Measurements from ENCODE around the gene RAB19.

RAB19 gene

GRCh38 chr7:140421521-140421920 is 17.7 kb downstream of the RAB19 start:
- Histone ChIP-seq H3K27ac (replicated peaks) (no peak overlapping the region), H3K27me3 (ENCODE audit: insufficient read depth, poor library complexity, severe bottlenecking) (peaks cover 4% of the 10 kb centered on the region), H3K4me3 (replicated peaks; ENCODE audit: insufficient read depth, low read length) (no peak overlapping the region)
- no peak for DNase-seq (ENCODE audit: low read depth in 1 of 2, low spot score in 1 of 2)
- TF ChIP-seq POLR2AphosphoS5 (IDR thresholded peaks at IDR 0.05; ENCODE audit: low read depth): no peak
- TF ChIP-seq CTCF (IDR thresholded peaks at IDR 0.05; ENCODE audit: insufficient read depth, low read length): no peak
- no peak for TF ChIP-seq GABPA (IDR thresholded peaks at IDR 0.05; ENCODE audit: low read depth)
- TF ChIP-seq REST (IDR thresholded peaks at IDR 0.05; ENCODE audit: insufficient replicate concordance, low read depth): no peak
- TF ChIP-seq SPI1 (IDR thresholded peaks at IDR 0.05; ENCODE audit: borderline replicate concordance, low read depth): no peak

GRCh38 chr7:140423501-140423900 is 19.6 kb downstream of the RAB19 start:
- no peak for DNase-seq (ENCODE audit: low read depth in 1 of 2, low spot score in 1 of 2)
- TF ChIP-seq GABPA (IDR thresholded peaks at IDR 0.05; ENCODE audit: low read depth) (no peak), CTCF (IDR thresholded peaks at IDR 0.05; ENCODE audit: insufficient read depth, low read length) (no peak), REST (IDR thresholded peaks at IDR 0.05; ENCODE audit: insufficient replicate concordance, low read depth) (no peak)
- Histone ChIP-seq H3K4me3 (replicated peaks; ENCODE audit: insufficient read depth, low read length) (no peak overlapping the region), H3K27me3 (ENCODE audit: insufficient read depth, poor library complexity, severe bottlenecking) (peaks cover 4% of the 10 kb centered on the region), H3K27ac (replicated peaks) (no peak overlapping the region)

GRCh38 chr7:140425718-140426117 is 21.9 kb downstream of the RAB19 start:
- H3K4me3 ChIP-seq (replicated peaks; ENCODE audit: insufficient read depth, low read length): no peak overlapping the region
- no peak overlapping the region for H3K27ac ChIP-seq (replicated peaks)
- H3K27me3 ChIP-seq (ENCODE audit: insufficient read depth, poor library complexity, severe bottlenecking): no peaks in the 10 kb centered on the region
- DNase-seq (ENCODE audit: low read depth in 1 of 2, low spot score in 1 of 2): no peak
- TF ChIP-seq GABPA (IDR thresholded peaks at IDR 0.05; ENCODE audit: low read depth) (no peak), CTCF (IDR thresholded peaks at IDR 0.05; ENCODE audit: insufficient read depth, low read length) (no peak), REST (IDR thresholded peaks at IDR 0.05; ENCODE audit: insufficient replicate concordance, low read depth) (no peak), POLR2AphosphoS5 (IDR thresholded peaks at IDR 0.05; ENCODE audit: low read depth) (no peak), SPI1 (IDR thresholded peaks at IDR 0.05; ENCODE audit: borderline replicate concordance, low read depth) (no peak)

All from HL-60 (cell line).